Suppressor macrophage treated with lipopolysaccharide for 1 hour (primary cell): ENCODE measurements around the gene CASP7.

Source experiments
- DNase-seq, 3 donors: peaks; one replicate each; pipeline ENCODE4 v3.0.0-alpha.2; 2020 to 2022

CASP7 gene

GRCh38 chr10:113712755-113713639 is 33.3 kb downstream of the CASP7 start:
- no peak for DNase-seq

DNA sequence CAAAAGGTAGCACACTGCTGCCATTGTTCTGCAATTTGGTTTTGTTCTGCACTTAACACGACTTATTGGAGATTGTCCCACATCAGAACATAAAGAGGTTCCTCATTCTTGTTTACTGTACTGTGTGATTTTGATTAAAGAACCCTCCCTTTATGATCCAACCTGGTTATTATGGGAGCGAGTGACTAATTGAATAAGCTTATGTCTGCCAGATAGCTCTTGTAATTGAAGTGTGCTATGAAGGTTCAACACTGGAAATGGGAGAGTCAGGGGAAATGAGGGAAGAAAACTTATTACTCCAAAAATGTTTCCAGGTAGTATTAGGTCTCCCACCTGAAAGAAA is 33.9 kb downstream of the CASP7 start:
- DNase-seq, result no peak

DNA sequence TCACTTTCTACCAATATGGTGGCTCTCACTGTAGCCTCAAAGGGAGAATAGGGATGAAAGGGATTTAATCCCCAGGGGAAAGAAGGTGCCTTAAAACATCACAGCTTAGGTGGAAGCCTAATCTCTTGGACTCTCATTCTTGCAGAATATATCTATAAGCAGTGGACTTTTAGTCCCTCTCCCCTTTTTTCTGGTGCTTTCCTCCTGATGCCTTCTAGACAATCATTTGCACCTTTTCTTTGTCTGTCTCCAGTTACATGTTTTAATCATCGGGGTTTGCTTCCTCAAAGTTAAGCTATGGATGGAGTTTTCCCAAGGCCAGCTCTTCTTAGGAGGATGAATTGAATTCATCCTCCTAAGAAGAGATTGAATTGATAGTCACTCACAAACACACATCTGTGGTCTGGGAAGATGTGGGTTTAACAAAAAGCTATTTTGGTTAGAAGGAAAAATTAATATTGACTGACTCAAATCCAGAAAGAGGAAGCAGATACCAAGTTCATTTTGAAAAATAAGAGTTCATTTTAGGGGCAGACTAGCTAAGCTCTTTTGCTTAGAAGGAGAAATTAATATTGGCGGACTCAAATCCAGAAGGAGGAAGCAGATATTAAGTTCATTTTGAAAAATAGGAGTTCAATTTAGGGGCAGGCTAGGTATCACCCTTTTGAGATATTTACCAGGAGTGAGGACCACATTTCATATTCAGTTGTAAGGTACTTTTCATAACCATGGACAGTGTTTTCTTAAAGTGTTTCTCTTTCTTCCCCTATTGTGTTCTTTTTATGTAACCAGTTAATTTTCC is 36.6 kb downstream of the CASP7 start:
- DNase-seq, result peak in 2 of 3 donors; percentile 31 to 32

DNA sequence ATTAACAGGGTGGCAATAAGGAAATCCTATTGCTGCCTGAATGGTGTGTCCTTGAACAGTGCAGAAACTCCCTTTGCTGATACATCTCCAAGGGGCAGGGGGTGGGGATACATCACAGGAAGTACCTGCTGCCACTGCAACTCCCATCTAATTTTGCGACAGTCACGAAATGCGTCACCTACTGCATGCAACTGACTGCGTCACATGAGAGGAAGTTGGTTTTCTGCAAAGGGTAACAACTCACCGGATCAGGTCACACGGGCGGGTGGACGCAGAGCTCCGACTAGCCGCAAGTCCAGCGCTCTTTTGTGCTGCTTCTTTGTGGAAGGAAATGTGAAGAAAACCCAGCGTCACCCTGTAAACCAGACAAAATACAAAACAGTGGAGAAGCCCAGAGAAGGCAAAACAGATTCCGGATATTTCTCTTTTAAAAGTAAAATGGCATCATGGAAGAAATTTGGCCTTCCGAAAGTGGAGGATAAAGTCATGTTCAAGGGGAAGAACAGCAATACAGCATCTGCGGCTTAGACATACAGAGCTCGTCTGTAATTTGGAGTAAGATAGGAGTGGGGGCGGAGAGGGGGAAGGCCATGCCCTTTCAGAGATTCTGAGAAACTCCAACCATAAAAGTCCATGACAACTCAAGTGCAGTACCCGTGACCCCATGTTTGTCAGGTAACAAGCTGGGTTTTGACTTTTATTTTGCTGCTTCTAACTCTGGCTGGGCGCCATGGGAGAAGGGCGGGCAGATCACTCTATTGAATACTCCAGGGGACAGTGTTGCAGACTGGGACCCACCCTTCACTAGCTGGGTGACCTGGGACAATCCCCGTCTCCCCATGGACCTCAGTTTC is 39.5 kb downstream of the CASP7 start:
- peak in 2 of 3 donors; percentile 9 to 28 for DNase-seq

- no peak for DNase-seq
These were observed 40.7 kb downstream of the CASP7 start for GRCh38 chr10:113720386-113720785.

- DNase-seq, result no peak
These were observed 52.6 kb downstream of the CASP7 start for GRCh38 chr10:113732160-113732881.

DNA sequence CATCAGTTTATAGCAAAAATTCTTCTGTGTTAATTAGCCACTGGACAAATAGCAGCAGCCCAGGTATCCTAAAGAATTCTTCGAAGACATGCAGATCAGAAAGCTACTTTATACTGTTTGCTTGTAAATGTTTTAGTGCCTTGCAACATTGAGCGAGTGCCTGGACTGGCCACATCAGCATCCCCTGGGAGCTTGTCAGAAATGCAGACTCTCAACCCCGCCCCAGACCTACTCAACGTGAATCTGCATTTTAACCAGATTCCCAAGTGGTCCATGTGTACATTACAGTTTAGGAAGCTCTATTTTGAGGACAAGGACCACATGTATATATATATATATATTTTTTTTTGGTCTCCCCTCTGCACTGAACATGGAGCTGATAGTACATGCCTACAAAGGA is 53.3 kb downstream of the CASP7 start:
- DNase-seq, result no peak

DNA sequence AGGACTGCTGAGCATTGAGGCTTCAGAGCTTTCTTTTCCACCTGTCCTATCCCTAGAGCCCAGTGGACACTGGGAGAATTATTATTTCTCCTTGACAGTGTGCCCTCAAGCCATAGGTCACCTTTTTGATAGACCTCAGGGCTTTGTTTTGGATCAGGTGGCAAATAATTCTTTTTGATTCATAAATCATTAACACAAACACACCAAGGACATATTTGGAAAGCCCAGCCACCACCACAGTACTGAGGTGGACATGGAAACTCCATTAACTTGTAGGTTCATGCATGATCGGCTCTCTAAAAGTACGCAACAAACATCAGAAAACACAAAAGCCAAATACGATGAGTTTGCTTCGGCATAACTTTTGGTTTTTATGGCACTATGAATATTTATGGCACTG is 53.9 kb downstream of the CASP7 start:
- no peak for DNase-seq

GRCh38 chr10:113735913-113736312 is 56.2 kb downstream of the CASP7 start:
- DNase-seq, result no peak

DNA sequence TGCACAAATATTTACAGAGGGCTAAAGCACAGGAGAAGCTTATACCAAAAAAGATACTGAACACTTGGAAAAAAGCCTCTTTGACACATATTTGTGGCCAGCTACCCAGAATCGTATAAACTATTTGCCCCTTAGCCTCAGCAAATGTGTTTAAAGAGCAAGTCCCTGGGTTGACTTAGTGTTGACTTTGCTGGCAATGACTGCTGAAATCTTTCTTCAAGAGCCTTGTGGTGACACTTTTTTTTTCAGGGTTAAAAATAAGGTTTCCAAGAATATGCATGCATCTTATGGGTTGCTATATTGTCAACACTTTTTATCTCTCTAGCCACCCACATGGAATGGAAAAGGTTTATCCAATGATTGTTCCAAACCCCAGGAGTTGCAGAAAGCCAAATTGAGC is 56.9 kb downstream of the CASP7 start:
- DNase-seq, result no peak

DNA sequence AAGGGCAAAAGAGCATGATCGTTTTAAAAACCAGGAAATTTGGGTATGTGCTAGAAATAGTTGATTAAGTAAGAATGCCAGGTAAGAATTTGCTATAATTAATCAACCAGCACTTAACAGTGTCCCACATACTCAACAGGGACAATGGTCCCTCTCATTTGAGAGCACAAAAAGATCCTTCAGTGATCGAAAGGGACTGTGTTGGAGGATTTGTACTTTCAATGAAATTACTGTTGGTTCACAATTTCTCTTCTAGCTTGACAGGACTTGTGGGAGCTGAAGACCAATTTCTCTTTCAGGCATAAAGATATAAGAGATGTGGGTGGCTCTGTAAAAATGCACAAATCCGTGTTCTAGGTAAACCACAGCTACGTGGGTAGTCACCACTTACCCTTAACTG is 59.3 kb downstream of the CASP7 start:
- no peak for DNase-seq

DNA sequence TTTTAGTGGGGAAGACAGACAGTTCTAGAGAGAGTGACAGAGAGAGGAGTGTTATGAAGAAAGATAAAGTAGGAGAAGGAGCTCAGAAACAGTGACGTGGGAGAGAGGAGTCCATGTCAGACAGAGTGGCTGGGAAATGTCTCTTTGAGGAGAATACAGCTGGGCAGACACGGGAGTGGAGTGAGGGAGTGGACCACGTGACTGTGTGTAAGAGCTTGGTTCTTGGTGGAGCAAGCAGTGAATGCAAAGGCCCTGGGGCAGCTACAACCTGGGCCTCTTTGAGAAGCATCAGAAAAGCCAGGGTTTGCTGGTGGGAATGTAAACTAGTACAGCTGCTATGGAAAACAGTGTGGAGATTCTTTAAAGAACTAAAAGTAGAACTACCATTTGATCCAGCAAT is 59.9 kb downstream of the CASP7 start:
- no peak for DNase-seq

- no peak for DNase-seq
These were observed 61.1 kb downstream of the CASP7 start for GRCh38 chr10:113740850-113741249.

GRCh38 chr10:113742466-113742865 is 62.8 kb downstream of the CASP7 start:
- DNase-seq, result no peak

GRCh38 chr10:113743594-113743993 is 63.9 kb downstream of the CASP7 start:
- DNase-seq, result peak in 2 of 3 donors; percentile 20 to 26

DNA sequence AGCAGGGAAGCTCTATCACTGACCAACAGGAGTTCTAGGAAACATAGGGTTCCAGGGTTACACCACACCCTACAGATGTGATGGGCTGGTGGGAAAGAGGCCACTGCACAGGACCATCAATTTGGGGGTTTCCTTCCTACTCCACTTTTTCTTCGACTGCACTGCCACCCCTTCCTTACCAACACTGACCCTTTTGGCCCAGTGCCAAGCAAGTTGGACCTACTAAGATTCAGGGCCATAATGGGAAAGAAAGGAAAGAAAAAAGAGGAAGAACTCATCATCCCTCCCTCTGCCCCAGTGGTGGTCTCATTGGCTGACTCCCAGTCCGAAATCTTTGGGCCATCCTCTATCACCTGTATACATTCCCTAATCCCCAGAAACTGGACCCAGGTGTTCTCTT is 65.7 kb downstream of the CASP7 start:
- DNase-seq, result no peak

GRCh38 chr10:113746217-113746957 is 66.7 kb downstream of the CASP7 start:
- DNase-seq, result peak; percentile 25 to 42 (median 35)

DNA sequence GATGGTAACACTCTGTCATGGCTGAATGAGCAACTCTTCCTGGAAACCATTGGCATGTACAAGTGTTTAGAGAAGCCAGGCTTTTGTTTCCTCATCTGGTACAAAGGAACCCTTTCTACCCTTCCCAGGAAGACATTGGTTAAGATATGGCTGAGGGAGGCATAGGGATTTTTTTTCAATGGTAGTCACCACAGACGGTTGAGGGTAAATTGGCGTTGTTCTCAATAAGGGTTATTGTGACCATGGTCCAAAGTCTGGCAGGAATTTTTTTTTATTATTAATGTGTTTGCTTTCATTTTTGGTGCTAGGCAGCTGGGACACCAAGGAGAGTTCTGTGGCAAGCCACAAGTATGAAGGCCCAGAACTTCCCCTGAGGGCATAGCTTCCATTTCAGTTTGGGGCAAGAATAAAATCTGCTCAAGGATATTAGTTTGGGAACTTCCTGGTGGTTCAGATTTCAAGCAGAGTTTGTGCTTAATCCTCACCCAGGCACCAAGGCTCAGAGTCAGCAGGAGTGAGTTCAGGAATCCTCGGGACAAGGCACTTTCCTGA is 71.5 kb downstream of the CASP7 start, which contains the start of gene PLEKHS1:
Gene PLEKHS1 (plus strand): TSS at position 502 of the 552 bp plus-strand sequence. CDS start 3,596 bp downstream, outside the sequence.
- no peak for DNase-seq

- no peak for DNase-seq
These were observed 72.8 kb downstream of the CASP7 start for GRCh38 chr10:113752553-113752952.

GRCh38 chr10:113753020-113753692 is 73.4 kb downstream of the CASP7 start:
- no peak for DNase-seq

GRCh38 chr10:113754125-113754524 is 74.4 kb downstream of the CASP7 start:
- DNase-seq, result no peak
